IMR-90 (cell line): Measurements from ENCODE around the gene PNRC2.

ENCODE experiments used
- BHLHE40 ChIP-seq: fragments of 150-350 bp; IDR thresholded peaks from 2 replicates; pipeline ENCODE4 v1.6.1; 2016; ENCODE audit warnings: mild to moderate bottlenecking, low read depth, low read length
- CEBPB ChIP-seq: IDR thresholded peaks from 2 replicates; pipeline ENCODE4 v1.6.1; 2012; ENCODE audit warnings: low read depth, low read length, improper control_type of control experiment
- FOS ChIP-seq: fragments of 150-350 bp; IDR thresholded peaks from 2 replicates; pipeline ENCODE4 v1.6.1; 2016; ENCODE audit warnings: low read depth, low read length
- MAFK ChIP-seq: IDR thresholded peaks from 2 replicates; pipeline ENCODE4 v1.6.1; 2012; ENCODE audit warnings: low read depth, low read length, improper control_type of control experiment
- MAZ ChIP-seq: IDR thresholded peaks from 2 replicates; pipeline ENCODE4 v1.6.1; 2012; ENCODE audit warnings: low read depth, mild to moderate bottlenecking, low read length, improper control_type of control experiment, moderate library complexity, borderline replicate concordance
- MXI1 ChIP-seq: IDR thresholded peaks from 2 replicates; pipeline ENCODE4 v1.6.1; 2012; ENCODE audit warnings: low read depth, mild to moderate bottlenecking, low read length, moderate library complexity, borderline replicate concordance
- POLR2A ChIP-seq: IDR thresholded peaks from 2 replicates; pipeline ENCODE4 v1.6.1; 2012; ENCODE audit warnings: mild to moderate bottlenecking, low read depth, low read length
- RAD21 ChIP-seq: IDR thresholded peaks from 2 replicates; pipeline ENCODE4 v1.6.1; 2012; ENCODE audit warnings: low read length, improper control_type of control experiment
- RFX5 ChIP-seq: IDR thresholded peaks from 2 replicates; pipeline ENCODE4 v1.8.0; 2012; ENCODE audit warnings: low read depth, mild to moderate bottlenecking, low read length, moderate library complexity
- SMC3 ChIP-seq: fragments of 150-350 bp; IDR thresholded peaks from 2 replicates; pipeline ENCODE4 v1.6.1; 2016; ENCODE audit warnings: low read depth, mild to moderate bottlenecking, antibody characterized with exemption, low read length, moderate library complexity
- TF ChIP-seq, protein P1 (sequence below): conservative IDR thresholded peaks from 2 replicates; pipeline ENCODE4 v1.5.1; 2012; ENCODE audit warnings: mild to moderate bottlenecking, low read depth, low read length, improper control_type of control experiment
- TF ChIP-seq, protein P2 (sequence below): fragments of 150-350 bp; IDR thresholded peaks from 2 replicates; pipeline ENCODE4 v1.6.1; 2017; ENCODE audit warnings: mild to moderate bottlenecking, antibody characterized with exemption, low read length, low read depth

DNA sequence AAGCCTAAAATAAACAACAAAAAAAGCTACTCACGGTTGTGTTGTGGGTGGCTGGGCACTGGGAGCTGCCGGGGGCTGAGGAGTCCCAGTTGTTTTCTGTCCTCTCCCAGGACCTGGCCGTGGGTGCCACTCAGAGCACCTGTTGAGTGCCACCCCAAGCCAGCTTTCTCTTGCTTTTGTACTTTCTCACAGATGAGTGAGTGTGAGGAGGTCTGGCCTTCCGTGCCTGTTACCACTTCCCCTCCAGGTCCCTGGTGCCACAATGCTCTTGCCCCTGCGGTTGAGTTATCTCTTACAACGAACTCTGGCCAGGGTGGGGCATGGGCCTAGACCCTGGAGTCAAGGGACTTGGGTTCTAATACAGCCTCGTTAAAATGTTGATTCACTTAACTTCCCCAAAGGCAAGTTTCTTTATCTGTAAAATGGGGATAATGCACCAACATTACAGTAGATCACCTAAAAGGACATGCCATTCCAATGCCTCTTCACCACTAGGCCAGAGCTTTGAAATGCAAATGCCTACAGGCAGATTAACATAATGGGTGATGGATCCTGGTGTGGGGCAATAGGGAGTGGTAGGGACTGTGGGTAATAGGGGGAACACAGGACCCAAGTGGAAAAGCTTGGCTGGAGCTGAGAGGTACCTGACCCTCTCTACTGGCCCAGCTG, 46.3 kb upstream of the PNRC2 start, which contains the start of gene CNR2:
- TF ChIP-seq POLR2A (no peak), RFX5 (no peak), MAZ (no peak), CEBPB (no peak), BHLHE40 (no peak), SMC3 (no peak), FOS (no peak), RAD21 (no peak), MAFK (no peak), MXI1 (no peak)
- TF ChIP-seq, protein P1, sequence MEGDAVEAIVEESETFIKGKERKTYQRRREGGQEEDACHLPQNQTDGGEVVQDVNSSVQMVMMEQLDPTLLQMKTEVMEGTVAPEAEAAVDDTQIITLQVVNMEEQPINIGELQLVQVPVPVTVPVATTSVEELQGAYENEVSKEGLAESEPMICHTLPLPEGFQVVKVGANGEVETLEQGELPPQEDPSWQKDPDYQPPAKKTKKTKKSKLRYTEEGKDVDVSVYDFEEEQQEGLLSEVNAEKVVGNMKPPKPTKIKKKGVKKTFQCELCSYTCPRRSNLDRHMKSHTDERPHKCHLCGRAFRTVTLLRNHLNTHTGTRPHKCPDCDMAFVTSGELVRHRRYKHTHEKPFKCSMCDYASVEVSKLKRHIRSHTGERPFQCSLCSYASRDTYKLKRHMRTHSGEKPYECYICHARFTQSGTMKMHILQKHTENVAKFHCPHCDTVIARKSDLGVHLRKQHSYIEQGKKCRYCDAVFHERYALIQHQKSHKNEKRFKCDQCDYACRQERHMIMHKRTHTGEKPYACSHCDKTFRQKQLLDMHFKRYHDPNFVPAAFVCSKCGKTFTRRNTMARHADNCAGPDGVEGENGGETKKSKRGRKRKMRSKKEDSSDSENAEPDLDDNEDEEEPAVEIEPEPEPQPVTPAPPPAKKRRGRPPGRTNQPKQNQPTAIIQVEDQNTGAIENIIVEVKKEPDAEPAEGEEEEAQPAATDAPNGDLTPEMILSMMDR = no peak
- TF ChIP-seq, protein P2, sequence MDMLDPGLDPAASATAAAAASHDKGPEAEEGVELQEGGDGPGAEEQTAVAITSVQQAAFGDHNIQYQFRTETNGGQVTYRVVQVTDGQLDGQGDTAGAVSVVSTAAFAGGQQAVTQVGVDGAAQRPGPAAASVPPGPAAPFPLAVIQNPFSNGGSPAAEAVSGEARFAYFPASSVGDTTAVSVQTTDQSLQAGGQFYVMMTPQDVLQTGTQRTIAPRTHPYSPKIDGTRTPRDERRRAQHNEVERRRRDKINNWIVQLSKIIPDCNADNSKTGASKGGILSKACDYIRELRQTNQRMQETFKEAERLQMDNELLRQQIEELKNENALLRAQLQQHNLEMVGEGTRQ = no peak
